IMR-90 (cell line): Measurements from ENCODE around the gene ACAP2. TPM values are rescaled to one million over a fixed set of nuclear protein-coding genes. Genes with fewer than 3 reads are reported as not detected.

Experiments used
- ATAC-seq: fragments of 200-7000 bp; cut with Tn5 transposase; 2 replicates; pipeline ENCODE4 v1.9.1; 2020; ENCODE audit warnings: low read depth, mild to moderate bottlenecking, moderate library complexity
- BruUV-seq: library from RNA; stranded (reverse); fragments of 400-500 nt; replicated peaks from 2 replicates; lab custom pipeline; 2021; lab: Mats Ljungman, UMichigan
- CTCF ChIA-PET: fragments of 300-600 bp; formaldehyde crosslinking; extraction: SDS; loops from one replicate; lab custom pipeline; 2021; ENCODE audit warnings: antibody characterized with exemption; lab: Yijun Ruan, JAX
- POLR2A ChIA-PET: fragments of 300-600 bp; sonication (Branson Sonifier 250); formaldehyde crosslinking; loops from one replicate; lab custom pipeline; 2022; ENCODE audit warnings: antibody characterized with exemption; ENCODE audit not compliant: unreplicated experiment; lab: Charles Lee
- DNase-seq: peaks from one replicate; pipeline ENCODE4 v3.0.0; 2013
- H2AFZ ChIP-seq: replicated peaks from 2 replicates; pipeline ENCODE3; 2013; ENCODE audit warnings: low read length, mild to moderate bottlenecking; ENCODE audit not compliant: poor library complexity
- H2AK5ac ChIP-seq: 2 replicates; pipeline ENCODE4 v1.6.1; 2013; ENCODE audit warnings: low read depth, low read length, inconsistent platforms
- H2AK9ac ChIP-seq: replicated peaks from 2 replicates; pipeline ENCODE3; 2013; ENCODE audit warnings: mild to moderate bottlenecking, low read depth, low read length, moderate library complexity; ENCODE audit not compliant: poor library complexity
- H2BK120ac ChIP-seq: 2 replicates; pipeline ENCODE4 v1.6.1; 2013; ENCODE audit warnings: low read depth, low read length, inconsistent platforms
- H2BK15ac ChIP-seq: 3 replicates; pipeline ENCODE4 v1.6.1; 2013; ENCODE audit warnings: low read depth, low read length, inconsistent platforms
- H2BK20ac ChIP-seq: 2 replicates; pipeline ENCODE4 v1.6.1; 2013; ENCODE audit warnings: low read depth, mild to moderate bottlenecking, inconsistent platforms, low read length, moderate library complexity
- H2BK5ac ChIP-seq: 2 replicates; pipeline ENCODE4 v1.6.1; 2013; ENCODE audit warnings: mild to moderate bottlenecking, low read depth, low read length, inconsistent platforms; ENCODE audit not compliant: poor library complexity, severe bottlenecking
- H3K14ac ChIP-seq: replicated peaks from 2 replicates; pipeline ENCODE4 v1.6.1; 2013; ENCODE audit warnings: low read depth, low read length, inconsistent platforms
- H3K18ac ChIP-seq: 2 replicates; pipeline ENCODE4 v1.6.1; 2013; ENCODE audit warnings: low read depth, low read length, control low read depth
- H3K23ac ChIP-seq: 2 replicates; pipeline ENCODE4 v1.6.1; 2013; ENCODE audit warnings: low read depth, low read length, inconsistent platforms
- H3K27ac ChIP-seq: 2 replicates; pipeline ENCODE4 v1.5.1; 2013; ENCODE audit warnings: mild to moderate bottlenecking, control low read depth, low read length; ENCODE audit not compliant: insufficient read depth
- H3K27me3 ChIP-seq: 2 replicates; pipeline ENCODE4 v1.6.1; 2013; ENCODE audit warnings: low read length; ENCODE audit not compliant: control insufficient read depth, insufficient read depth
- H3K36me3 ChIP-seq: 2 replicates; pipeline ENCODE4 v1.6.1; 2013; ENCODE audit warnings: low read length, mixed read lengths; ENCODE audit not compliant: control insufficient read depth, insufficient read depth
- H3K4ac ChIP-seq: 2 replicates; pipeline ENCODE4 v1.6.1; 2013; ENCODE audit warnings: low read depth, low read length, inconsistent platforms
- H3K4me1 ChIP-seq: 2 replicates; pipeline ENCODE4 v1.6.1; 2013; ENCODE audit warnings: low read length, mixed read lengths; ENCODE audit not compliant: control insufficient read depth, insufficient read depth
- H3K4me2 ChIP-seq: 2 replicates; pipeline ENCODE4 v1.6.1; 2013; ENCODE audit warnings: low read depth, mild to moderate bottlenecking, control low read depth, low read length, moderate library complexity
- H3K4me3 ChIP-seq: 2 replicates; pipeline ENCODE4 v1.5.1; 2013; ENCODE audit warnings: low read depth, mild to moderate bottlenecking, control low read depth, low read length, moderate library complexity; ENCODE audit not compliant: insufficient read depth
- H3K56ac ChIP-seq: 2 replicates; pipeline ENCODE4 v1.6.1; 2013; ENCODE audit warnings: low read length, inconsistent platforms; ENCODE audit not compliant: insufficient read depth; ENCODE audit errors: extremely low read depth
- H3K79me1 ChIP-seq, 2 experiments: 2 replicates each; pipeline ENCODE4 v1.6.1; 2013; ENCODE audit warnings: low read length in 2 of 2, inconsistent platforms in 1 of 2, low read depth in 1 of 2
- H3K9ac ChIP-seq: 2 replicates; pipeline ENCODE4 v1.6.1; 2013; ENCODE audit warnings: low read depth, low read length, control low read depth
- H3K9me1 ChIP-seq: 2 replicates; pipeline ENCODE4 v1.6.1; 2013; ENCODE audit warnings: low read length, inconsistent platforms; ENCODE audit not compliant: insufficient read depth
- H3K9me3 ChIP-seq: 2 replicates; pipeline ENCODE4 v1.6.1; 2013; ENCODE audit warnings: low read length; ENCODE audit not compliant: control insufficient read depth, insufficient read depth
- H4K20me1 ChIP-seq: 2 replicates; pipeline ENCODE4 v1.6.1; 2013; ENCODE audit warnings: low read length, inconsistent platforms; ENCODE audit not compliant: insufficient read depth
- H4K5ac ChIP-seq: 2 replicates; pipeline ENCODE4 v1.6.1; 2013; ENCODE audit warnings: mild to moderate bottlenecking, low read depth, low read length, control low read depth
- H4K8ac ChIP-seq, 2 experiments: 2 replicates each; pipeline ENCODE4 v1.6.1; 2013; ENCODE audit warnings: low read depth in 2 of 2, low read length in 2 of 2, control low read depth in 1 of 2, inconsistent platforms in 1 of 2
- H4K91ac ChIP-seq: 2 replicates; pipeline ENCODE4 v1.6.1; 2013; ENCODE audit warnings: low read depth, low read length, inconsistent platforms; ENCODE audit not compliant: insufficient read depth
- MAFK ChIP-seq: IDR thresholded peaks from 2 replicates; pipeline ENCODE4 v1.6.1; 2012; ENCODE audit warnings: low read depth, low read length, improper control_type of control experiment
- POLR2A ChIP-seq: IDR thresholded peaks from 2 replicates; pipeline ENCODE4 v1.6.1; 2012; ENCODE audit warnings: mild to moderate bottlenecking, low read depth, low read length
- WGBS, 2 experiments: methylation state at CpG; one replicate each; pipeline versions ENCODE4 v1.1.5 to v1.1.7; 2013; ENCODE audit warnings: missing lambda C conversion rate in 2 of 2; ENCODE audit not compliant: insufficient read length in 1 of 2; ENCODE audit errors: extremely low coverage in 2 of 2; 5-methylcytosine and 5-hydroxymethylcytosine counted together
- dilution Hi-C: fragments of 300-500 bp; cut with HindIII; formaldehyde crosslinking; loops from one replicate; pipeline ENCODE4 v1.14.3; 2018; ENCODE audit warnings: low sequenced_read_pairs; ENCODE audit not compliant: unreplicated experiment
- in situ Hi-C: fragments of 300-500 bp; cut with MboI; formaldehyde crosslinking; loops from 3 replicates; pipeline ENCODE4 v1.14.3; 2019; ENCODE audit warnings: low sequenced_read_pairs, inconsistent platforms, mixed read lengths
- intact Hi-C: fragments of 100-400 bp; cut with micrococcal nuclease; formaldehyde crosslinking; loops from 2 replicates; pipeline ENCODE4 v1.10.0; 2022
- polyA plus RNA-seq, 3 experiments: library from polyadenylated mRNA; depleted of rRNA; stranded (reverse); fragments of >200 nt; gene quantifications; 2 replicates each; pipeline ENCODE4 v1.2.3, GENCODE V29; 2012; ENCODE audit warnings: low replicate concordance in 1 of 3
- total RNA-seq: library from RNA; depleted of rRNA; stranded (reverse); fragments of >200 nt; gene quantifications from 2 replicates; pipeline ENCODE4 v1.2.3, GENCODE V29; 2012

ACAP2 gene
- total and polyA plus RNA-seq, 2 of the 4 experiments (the other 2 are of a cell fraction): 11.9 to 35.1 TPM

DNA sequence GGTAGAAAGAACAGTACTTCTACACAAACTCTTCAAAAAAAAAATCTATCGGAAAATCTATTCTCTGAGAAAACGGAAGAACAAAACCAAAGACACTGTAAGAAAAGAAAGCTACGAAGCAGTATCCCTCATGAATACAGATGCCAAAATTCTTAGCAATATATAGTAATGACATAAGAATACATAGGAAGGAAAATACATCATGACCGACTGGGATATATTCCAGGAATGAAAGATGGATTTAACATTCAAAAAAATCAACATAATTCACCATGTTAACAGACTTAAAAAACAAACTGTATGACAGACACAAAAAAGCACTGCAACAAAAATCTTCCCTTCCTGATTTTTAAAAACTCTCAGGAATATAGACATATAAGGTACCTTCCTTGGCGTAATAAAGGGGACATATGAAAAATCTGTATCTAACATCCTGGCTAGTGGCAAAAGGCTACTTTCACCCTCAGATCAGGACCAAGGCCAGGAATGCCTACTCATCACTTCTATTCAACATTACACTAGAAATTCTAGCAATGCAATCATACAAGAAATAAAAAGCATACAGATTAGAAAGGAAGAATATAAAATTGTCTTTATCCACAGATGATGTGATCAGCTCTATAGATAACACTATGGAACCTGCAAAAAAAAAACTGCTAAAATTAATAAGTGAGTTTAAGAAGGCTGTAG is 94.2 kb downstream of the ACAP2 start:
- H3K9ac ChIP-seq: no peak overlapping the region
- H2AK5ac ChIP-seq: no peak overlapping the region
- H3K9me3 ChIP-seq: no peaks in the 10 kb centered on the region
- H2AK9ac ChIP-seq: no peak overlapping the region
- ATAC-seq: no peak
- H3K18ac ChIP-seq: no peak overlapping the region
- no peak overlapping the region for H2BK15ac ChIP-seq
- no CpG with 5 or more reads among the region's 5 CpGs for WGBS, 2 experiments
- no peaks in the 10 kb centered on the region; the same call in 1 of the 2 replicates for H3K36me3 ChIP-seq
- H3K79me1 ChIP-seq: peaks cover 2 to 32% of the 10 kb centered on the region in 2 experiments
- no peak for TF ChIP-seq POLR2A
- TF ChIP-seq MAFK: peak; percentile 79
- H4K5ac ChIP-seq: no peak overlapping the region
- H3K4me3 ChIP-seq: no peak overlapping the region
- no peak overlapping the region for H3K23ac ChIP-seq
- H3K56ac ChIP-seq: no peak overlapping the region
- H3K4me1 ChIP-seq: 0 out of 2 replicates have a peak, but pooled peaks cover 2% of the 10 kb centered on the region
- H2AFZ ChIP-seq: no peak overlapping the region
- CTCF ChIA-PET: interaction anchor here (0.5 to 0.7 kb wide), 3 partner anchors 27 to 103 kb away, joined by 3 to 6 read pairs (median 3); no protein-coding TSS in a partner anchor
- H2BK120ac ChIP-seq: no peak overlapping the region
- in situ Hi-C loops (no loop called here), dilution Hi-C loops (no loop called here), intact Hi-C loops (no loop called here)
- H3K4ac ChIP-seq: no peak overlapping the region
- H2BK5ac ChIP-seq: no peak overlapping the region
- no peaks in the 10 kb centered on the region for H4K20me1 ChIP-seq
- POLR2A ChIA-PET: no interaction called here
- no peaks in the 10 kb centered on the region for H3K27me3 ChIP-seq
- no peak overlapping the region for H3K27ac ChIP-seq
- no peak for DNase-seq
- no peak overlapping the region for H3K14ac ChIP-seq
- peaks cover 5% of the 10 kb centered on the region for H3K9me1 ChIP-seq
- H3K4me2 ChIP-seq: no peak overlapping the region
- no TSS peak for BruUV-seq
- H4K8ac ChIP-seq: no peak overlapping the region
- H4K91ac ChIP-seq: no peak overlapping the region
- no peak overlapping the region for H2BK20ac ChIP-seq
